SKM-1 treated with dmso at 0.1 percent for 144 hours (cell line): ENCODE data around the gene SLC24A3.

Source experiments
- DNase-seq: peaks from one replicate; lab custom pipeline; 2025; ENCODE audit not compliant: unreplicated experiment; lab: John Stamatoyannopoulos, UW

The SLC24A3 gene

DNA sequence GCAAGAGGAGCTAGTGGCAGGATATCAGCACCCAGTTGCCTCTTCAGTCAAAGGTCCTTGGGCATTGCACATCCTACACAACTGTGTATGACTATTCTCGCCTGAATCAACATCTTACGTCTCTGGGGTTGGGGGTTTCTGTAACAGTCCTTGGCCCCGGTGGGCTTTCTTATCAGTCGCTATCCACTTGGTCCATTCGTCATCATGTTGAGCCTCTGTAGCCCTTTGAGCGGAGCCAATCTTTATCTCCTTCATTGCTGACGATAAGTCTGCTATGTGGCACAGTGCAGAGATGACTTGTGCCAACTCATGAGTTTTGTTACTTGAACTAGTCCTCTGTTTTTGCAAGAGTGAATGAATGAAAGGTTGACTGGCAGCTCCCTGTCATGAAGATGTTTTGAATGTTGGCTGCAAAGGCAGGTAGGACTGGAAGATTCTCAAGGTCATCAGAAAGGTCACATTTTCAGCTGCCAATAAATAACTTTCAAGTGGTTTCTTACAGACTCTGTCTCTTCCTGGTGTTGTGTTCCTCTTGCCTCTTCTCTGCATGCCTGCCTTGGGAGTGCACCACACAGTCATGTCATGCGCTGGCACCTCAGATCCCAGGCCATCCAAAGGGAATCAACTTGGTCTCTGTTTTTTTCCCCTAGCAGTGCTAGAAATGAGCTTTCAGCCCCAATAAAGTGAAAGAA, 238.9 kb downstream of the SLC24A3 start:
- no peak for DNase-seq

DNA sequence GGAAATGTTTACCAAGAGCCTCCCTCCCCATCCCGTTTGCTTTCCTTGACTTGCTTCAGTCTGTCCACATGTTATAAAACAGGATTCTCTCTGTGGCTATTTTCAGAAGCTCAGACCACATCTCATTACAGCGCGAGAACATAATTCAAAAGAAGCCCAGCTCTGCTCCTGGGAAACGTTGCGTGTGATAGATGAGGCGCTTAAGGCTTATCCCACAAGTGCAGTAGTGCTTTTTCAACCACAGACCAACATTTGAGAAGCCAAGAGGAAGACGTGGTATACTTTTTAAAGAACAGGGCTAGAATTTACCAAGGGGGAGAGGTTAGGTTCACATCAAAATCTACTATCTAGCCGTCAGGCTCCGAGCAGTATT, 239.5 kb downstream of the SLC24A3 start:
- DNase-seq = no peak

DNA sequence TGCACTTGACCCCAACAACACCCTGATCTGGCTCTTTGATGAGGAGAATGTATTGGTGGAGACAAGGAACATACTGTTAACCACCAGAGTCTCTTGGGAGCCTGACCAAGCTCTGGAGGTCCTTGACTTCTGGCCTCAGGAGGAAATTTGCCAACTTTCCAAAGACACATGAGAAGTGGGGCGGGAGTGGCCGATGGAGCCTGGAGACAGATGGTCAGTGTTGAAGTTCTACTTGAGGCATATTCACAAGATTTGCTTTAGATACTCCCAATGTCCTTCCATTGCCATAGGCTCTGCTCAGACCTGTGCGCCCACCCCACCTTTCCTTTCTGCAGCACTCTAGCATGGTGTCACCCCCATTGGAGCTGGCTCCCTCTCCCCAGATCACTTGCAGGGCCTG, 241.0 kb downstream of the SLC24A3 start:
- DNase-seq = no peak

DNA sequence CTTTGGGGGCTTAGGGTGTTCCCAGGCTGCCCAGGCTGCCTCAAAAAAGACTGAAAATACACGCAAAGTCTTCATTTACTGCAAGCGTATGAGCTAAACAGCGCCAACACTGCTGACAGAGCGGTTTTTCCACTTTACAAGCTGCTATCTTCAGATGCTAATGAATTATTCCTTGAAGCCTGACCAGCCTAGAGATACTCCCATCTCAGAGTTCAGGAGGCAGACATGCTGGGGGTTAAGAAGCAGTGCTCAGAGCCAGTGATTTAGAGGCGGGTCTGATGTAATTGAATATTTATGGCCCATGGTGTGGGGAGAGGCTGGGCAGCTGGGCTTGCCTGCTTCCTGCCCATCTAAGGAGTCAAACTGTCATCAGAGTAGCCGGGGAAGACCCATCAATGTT, 241.4 kb downstream of the SLC24A3 start:
- DNase-seq = no peak

DNA sequence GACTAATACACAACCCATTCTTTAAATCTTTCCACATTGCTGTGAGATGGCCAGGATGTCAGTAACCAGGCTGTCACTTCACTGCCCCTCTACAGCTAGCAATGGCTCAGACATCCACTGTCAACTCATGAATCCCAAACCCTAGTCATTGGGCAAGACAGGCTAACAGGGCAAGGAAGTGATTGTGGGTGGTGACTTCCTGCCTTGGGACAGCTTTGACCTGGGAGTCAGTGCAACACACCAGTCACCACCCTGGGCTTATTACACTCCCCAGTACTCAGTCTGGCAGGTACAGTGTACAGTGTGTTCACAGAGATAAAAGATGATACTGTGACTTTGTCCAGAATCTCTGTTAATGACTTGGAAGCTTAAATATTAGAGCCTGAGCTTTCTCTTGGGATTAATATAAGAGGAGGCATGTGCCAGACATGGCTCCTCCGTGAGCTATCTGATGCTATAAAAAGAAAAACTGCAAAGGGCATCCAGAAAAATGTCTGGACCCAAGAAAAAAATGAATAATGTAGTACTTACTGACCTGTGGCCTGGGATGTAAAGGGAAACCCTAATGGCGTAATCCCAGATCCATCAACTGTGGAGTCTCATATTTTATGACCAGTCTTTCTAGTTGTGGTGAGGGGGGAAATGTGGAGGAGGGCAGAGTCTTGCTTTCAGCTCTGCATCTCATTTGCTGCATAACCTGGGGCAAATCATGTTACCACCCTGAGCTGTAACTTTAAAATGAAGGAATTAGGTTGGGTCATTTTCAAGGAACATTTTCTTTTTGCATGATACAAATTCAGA, 244.4 kb downstream of the SLC24A3 start:
- DNase-seq = no peak

DNA sequence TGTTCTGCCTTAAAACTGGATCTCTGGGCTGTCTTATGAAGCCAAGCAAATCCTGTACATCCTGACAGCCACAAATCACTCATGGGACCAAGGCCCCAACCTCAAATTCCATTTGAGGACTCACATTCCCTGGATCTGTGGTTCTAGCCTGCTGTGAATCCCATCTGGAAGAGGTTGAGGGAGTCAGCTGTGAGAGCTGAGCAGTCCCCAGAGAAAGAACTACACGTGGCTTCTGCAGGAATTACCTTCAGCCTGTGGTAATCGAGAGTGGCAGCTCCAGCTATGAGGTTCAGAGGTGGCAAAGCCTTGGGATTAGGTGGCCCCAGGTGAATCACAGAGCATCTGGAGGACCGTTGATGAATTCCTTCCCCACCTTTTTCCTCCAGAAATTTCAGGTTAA, 245.2 kb downstream of the SLC24A3 start:
- no peak for DNase-seq

DNA sequence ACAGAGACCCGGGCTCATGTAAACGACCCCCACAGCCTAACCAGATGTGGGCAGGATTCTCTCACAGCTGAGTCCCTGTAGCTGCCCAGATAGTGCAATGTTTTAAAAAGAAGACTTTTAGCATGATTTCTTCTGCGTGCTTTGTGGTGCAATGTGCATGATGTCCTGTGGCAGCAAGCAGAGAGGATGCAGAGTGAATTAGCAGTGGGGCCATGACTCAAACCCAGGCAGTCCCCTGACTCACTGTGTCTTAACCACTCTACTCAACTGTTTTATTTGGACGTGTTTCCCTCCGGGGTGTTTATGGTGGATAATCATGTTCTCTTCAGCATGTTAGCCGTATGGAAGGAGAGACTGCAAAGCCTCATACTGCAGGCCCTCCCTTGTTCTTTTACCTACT, 247.9 kb downstream of the SLC24A3 start:
- no peak for DNase-seq

DNA sequence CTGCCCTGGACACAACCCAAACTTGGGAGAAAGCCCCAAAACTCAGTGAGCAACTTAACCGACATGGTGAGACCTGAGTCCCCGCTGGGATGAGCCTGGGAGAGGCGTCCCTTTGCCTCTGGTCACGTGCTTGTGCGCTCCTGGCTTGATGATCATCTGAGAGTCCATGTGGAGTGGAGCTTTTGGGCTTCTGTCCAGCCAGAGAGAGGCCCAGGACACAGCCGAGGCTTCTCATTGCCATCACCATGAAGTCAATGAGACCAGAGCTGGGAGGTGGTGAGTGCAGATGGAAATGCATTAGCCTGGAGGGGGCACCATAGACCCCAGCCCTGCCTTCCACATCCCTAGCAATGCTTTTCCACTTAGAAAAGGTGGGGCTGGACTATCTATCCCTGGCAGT, 250.0 kb downstream of the SLC24A3 start:
- DNase-seq = no peak

DNA sequence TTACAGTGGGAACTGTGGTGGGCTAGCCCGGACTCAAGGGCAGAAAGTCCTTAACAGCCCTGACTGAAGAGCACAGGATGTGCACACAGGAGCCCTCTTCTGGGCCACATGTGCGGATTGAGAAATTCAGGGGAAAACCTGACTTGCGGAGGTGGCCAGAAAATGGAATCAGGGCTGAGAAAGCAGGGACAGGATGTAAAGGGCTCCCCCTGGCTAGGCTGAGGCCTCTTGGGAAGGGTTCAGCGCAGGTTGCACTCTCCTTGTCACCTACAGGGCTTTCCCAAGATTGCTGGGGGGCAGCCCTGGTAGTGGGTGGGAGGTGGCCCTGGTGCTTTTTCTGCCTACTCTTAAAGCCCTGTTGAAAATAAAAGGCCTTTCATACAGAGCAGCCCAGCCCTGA, 251.2 kb downstream of the SLC24A3 start:
- no peak for DNase-seq

DNA sequence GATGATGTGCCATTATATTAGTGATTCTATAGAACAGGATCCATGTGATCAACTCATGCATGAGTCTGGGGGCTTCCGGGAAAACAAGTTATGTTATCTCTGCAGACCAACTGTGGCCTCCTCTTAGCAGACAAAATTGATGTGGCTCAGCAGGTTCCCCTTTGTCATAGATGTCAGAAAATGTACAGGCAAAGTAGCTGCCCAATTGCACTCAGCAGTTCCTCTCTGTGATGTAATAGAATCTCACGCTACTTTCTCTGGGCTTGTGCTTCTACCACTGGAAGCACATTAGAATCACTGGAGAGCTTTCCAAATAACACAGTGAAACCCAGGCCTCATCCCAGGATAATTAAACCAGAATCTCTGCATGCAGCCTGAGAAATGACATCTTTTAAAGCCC, 253.1 kb downstream of the SLC24A3 start:
- DNase-seq = peak; percentile 2

DNA sequence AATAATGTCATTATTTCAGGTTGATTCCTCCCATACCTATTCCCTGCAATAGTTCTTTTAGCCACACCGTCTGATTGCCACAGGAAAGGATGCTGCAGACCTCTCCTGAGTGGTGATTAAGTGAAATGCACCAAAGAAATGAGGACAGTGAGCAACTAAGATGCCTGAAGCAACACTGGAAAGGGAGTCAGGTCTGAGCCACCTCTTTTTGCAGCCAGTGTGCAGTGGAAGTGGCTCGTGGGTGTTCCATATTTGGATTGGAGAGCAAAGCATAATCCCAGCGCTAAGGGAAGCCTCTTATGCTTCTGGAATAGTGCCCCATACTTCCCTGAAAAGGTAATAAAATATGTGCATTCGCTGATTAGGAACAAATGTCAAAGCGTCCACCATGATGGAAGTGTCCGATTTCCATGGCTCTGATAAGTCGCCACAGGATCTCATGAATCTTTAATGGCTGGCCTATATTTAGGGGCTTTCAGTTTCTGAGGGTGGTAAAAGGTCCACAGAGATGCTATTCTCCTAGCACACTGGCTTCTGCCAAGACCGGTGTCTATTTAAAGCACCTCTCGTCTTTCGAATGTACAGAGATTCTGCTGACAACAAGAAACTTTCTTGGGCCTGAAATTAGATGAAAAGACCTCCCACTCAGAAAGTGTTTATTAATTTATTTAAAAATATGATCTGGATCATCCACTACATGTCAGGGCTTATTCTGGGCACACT, 253.9 kb downstream of the SLC24A3 start:
- no peak for DNase-seq

DNA sequence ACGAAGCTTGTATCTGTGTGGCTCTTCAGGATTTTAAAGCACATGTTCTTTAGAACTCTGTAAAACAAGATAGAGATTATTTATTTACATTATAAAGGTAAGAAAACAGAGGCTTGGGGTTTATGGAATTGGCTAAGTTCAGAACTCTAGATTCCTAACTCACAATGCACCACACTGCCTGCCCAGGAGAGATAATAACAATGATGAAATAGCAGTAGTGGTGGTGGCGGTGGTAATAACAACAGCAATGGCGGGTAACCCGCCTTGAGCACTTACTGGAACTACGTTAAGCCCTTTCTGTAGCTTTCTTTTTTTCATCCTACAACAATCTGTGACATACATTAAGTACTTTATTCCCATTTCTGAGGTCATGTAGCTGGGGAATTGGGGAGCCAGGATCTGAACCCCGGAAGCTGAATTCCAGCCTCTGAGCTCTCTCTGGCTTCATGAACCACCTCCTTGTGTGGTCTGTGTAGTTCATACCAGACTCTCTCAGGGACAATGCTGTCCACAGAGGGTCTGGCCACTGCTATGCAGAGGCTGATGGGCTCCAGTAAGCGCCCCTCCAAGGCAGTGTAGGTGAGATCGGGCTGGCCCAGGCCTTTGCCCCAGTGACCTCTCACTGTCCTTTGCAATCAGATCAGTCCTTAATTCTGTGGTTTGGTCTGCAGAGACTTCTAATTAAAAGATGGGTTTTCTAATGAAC, 260.9 kb downstream of the SLC24A3 start:
- no peak for DNase-seq

DNA sequence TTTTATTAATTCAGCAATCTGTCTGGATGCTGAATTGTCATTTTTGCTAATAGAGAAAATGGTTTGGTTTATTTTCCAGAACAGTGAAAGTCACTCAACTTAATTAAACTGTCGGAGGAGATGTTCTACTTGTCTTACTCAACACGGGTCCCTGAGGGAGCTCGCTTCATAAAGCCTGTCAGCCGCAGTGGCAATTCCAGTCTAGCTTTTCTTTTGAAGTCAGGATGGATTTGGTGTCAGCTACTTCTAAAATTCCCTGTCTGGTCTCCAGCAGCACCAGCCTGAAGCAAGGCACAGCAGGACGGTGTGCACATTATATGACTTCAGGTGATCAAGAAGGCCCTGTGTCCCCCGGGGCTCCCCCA, 261.5 kb downstream of the SLC24A3 start:
- no peak for DNase-seq

DNA sequence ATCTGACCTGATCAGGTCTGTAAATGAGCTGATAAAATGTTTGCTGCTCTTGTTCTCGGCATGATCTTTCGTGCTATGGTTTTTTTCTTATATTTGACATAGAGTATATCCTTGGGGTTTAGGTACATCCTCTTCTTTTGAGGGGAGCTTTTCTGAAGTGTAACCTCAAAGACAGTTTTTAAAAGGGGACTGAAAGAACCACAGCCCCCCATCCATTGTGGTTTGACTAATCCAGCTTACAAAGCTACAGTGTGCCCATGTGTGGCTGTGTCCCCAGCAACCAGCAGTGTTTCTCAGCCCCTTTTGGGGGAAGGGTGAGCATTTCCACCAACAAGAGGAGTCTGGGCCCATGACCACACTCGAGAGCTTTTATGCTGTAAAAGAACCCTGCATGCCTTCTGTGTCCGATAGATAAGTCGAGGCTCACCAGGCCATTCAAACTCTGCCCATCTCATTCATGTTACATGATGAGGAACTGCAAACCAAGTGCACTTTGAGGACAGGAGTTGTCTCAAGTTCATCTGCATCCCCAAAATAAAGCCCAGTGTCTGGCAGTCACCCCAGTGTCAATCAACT, 266.0 kb downstream of the SLC24A3 start:
- no peak for DNase-seq

DNA sequence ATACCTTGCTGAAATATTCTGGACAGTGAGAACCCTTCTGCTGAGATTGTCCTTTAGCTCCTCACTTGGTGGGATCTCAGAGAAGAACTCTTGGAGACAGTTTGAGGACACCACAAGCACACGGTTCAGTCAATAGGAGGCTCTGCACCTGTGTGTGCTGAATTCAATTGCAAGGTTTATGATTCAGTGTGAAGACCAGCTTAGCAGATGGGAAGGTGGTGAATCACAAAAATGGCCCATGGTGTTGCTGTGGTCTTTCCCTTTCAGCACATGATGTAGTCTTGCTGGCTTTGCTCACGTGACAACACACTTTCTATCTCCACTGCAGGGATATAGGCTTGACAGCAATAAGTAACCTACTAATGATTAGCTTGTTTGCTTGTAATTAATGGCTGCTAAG, 270.3 kb downstream of the SLC24A3 start:
- DNase-seq = no peak

DNA sequence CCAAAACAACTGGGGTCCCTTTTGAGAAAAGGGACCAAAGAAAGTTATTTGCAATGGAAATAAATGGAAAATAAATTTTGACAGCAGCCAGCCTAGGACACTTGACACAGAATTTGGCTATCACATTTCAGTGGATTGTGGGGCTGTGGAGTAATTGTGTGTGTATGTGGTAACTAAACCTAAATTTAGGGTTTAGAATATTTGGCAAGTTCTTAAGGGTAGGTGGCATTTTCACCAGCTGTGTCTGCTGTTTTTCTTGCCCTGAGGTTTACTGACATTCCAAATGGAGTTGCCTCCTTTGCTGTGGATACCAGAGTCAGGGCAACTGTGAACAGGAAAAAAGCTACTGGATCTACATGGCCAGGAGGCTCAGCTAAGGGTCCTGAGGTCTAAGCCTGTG, 270.9 kb downstream of the SLC24A3 start:
- no peak for DNase-seq

DNA sequence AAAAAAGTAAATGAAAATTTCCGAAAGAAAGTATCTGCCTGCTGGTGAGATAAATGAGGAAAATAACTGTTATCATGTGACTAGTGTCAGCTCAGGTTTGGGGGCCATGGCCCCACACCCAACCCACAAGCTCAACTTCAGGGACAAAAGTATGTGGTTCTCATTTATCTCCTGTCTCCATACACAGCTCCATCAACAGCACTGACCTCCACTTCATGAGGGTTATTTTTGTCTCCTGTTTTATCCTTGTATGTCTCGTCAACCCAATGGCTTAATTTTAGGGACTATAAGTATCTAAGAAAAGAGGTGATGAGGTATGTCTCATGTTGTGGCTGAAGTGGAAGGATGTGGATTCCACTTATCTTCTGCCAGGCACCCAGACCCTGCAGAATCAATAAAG, 274.0 kb downstream of the SLC24A3 start:
- no peak for DNase-seq

DNA sequence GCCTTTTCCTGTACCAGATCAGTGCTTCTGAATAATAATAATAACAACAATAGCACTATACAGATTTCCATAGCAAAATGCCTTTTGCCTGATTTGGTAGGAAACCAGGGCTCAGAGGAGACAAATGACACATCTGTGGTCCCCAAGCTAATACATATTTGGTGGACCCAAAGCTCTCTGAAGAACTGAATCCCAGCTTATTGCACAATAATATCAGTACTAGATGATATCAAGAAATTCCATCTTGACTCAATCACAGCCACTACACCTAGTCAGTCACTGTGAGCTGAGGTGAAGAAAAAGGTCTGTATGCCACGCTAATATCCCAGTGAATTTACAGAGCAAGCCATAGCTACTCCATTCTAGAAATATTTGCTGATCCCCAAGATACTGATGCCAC, 275.0 kb downstream of the SLC24A3 start:
- DNase-seq = no peak

DNA sequence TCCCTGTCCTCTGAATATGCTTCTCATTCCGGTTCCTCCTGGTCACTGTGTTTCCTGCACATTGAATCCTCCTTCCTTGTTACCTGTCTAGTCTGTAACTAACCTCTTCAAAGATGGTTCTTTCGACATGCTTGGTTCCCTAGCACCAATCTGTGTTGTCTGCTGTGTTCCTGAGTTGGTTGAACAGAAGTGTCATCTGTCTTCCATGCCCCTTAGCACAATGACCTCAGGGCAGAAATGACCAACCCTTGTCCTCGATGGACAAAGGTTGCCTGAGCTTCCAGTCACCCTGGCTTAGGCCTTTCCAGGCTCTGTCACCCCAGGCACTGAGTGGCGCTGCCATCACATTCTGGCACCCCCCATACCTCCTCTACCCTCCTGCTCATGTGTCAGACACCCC, 278.8 kb downstream of the SLC24A3 start:
- DNase-seq = no peak

DNA sequence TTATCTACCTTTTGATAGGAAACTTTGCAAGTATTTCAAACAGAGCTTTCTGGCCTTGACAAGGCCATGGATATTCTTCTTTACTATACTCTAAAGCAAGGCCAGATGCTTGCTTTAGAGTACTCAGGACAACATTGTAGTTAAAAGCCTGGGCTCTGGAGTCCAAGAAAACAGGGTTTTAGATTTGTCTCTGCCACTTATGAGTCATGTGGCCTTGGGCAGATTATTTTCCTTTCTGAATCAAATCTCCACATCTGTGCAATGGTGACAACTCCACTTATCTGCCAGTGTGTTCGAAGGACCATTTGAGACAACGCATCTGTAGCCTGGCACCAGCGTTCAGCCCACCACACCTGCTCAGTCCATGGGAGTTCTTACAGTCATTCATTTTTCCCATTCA, 279.7 kb downstream of the SLC24A3 start:
- no peak for DNase-seq

DNA sequence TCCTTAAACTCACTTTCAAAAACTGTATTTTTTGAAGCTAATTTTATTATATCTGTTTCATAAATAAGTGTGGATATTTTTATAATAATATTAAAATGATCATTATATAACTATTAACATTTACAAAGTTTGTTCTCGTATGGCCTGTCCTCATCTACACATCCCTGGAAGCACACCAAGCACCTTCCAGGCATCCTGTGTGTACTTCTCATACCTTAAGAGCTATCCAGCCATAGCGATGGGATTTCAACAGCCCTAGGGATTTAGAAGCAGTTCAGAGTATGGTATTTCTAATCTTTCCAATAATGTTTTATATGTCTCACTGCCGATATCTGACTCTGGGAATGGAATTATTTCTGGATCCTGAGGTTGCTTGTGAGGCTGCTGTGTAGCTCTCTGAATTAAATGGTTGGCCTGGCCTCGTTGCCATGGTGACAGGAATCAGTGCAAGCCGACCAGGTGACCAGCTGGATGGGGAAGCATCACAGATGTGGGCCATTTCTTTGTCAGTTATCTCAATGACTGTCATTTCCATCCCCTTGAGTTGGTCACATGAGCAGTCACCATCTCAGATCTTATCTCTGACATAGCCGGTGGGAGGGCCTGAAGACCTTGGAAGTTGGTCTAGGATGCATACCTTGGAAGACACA, 280.4 kb downstream of the SLC24A3 start:
- no peak for DNase-seq
